Motor neuron (in vitro differentiated cells): ENCODE results near the gene CD180. TPM values are rescaled to one million over a fixed set of nuclear protein-coding genes. Genes with fewer than 3 reads are reported as not detected.
A peak's percentile ranks its signal among the peaks of the same experiment; 100 is the strongest.

Source experiments
- ATAC-seq, 8 experiments: fragments of 200-7000 bp; cut with Tn5 transposase; replicated peaks in 6 of 8; 2 replicates each; pipeline ENCODE4 v1.8.0; 2021; ENCODE audit warnings: mild to moderate bottlenecking in 8 of 8, moderate library complexity in 8 of 8
- H3K27ac ChIP-seq, 2 donors: fragments of 250-450 bp; sonication (Bioruptor Pico); 2 replicates each; pipeline ENCODE4 v1.9.0; 2021; ENCODE audit warnings: antibody characterized with exemption in 2 of 2, mild to moderate bottlenecking in 2 of 2, moderate library complexity in 1 of 2
- H3K4me1 ChIP-seq, 2 donors: fragments of 250-450 bp; sonication (Bioruptor Pico); replicated peaks in 1 of 2; 2 replicates each; pipeline ENCODE4 v1.6.1; 2021; ENCODE audit warnings: antibody characterized with exemption in 2 of 2, mild to moderate bottlenecking in 2 of 2, moderate library complexity in 1 of 2
- H3K4me3 ChIP-seq, 5 donors: fragments of 250-450 bp; sonication (Bioruptor Pico); 2 replicates each; pipeline ENCODE4 v1.9.0; 2021; ENCODE audit warnings: antibody characterized with exemption in 5 of 5, mild to moderate bottlenecking in 5 of 5, moderate library complexity in 4 of 5
- WGBS, 10 experiments: fragments of 450-650 bp; shearing (Covaris generic); methylation state at CpG; one replicate each; pipeline ENCODE4 v1.0.0; 2022; 5-methylcytosine and 5-hydroxymethylcytosine counted together
- in situ Hi-C, 9 experiments: fragments of 400-800 bp; cut with MboI; loops; one replicate each; pipeline ENCODE4 v1.15.0; 2021; ENCODE audit warnings: low sequenced_read_pairs in 9 of 9, low pct_unique_long_range_greater_than_20kb in 2 of 9; ENCODE audit not compliant: unreplicated experiment in 9 of 9
- total RNA-seq, 8 experiments: library from RNA; unstranded; fragments of 300-600 nt; gene quantifications; 2 replicates each; pipeline versions ENCODE4 v1.2.3 to v1.2.4, GENCODE V29; 2022

The CD180 gene
- total RNA-seq, 8 experiments from 2014 or later, result under 0.01 to 13.4 (median 0.24) TPM

GRCh38 chr5:67164856-67165525, 31.6 kb downstream of the CD180 start:
- in situ Hi-C loops, result loop anchor here in 2 of 9 experiments (25.0 kb wide), 1 partner anchor 353 kb away; no protein-coding TSS in a partner anchor
- peaks cover 0 to 2% of the 10 kb centered on the region in 2 donors for H3K4me1 ChIP-seq
- WGBS, 10 experiments, result 79 to 100% (median 96%) methylated on average over 1 to 15 of the region's 17 CpGs; no CpG with 5 or more reads in 5 of the 10 experiments
- H3K27ac ChIP-seq, result no peak overlapping the region
- ATAC-seq, result no peak
- no peak overlapping the region for H3K4me3 ChIP-seq

DNA sequence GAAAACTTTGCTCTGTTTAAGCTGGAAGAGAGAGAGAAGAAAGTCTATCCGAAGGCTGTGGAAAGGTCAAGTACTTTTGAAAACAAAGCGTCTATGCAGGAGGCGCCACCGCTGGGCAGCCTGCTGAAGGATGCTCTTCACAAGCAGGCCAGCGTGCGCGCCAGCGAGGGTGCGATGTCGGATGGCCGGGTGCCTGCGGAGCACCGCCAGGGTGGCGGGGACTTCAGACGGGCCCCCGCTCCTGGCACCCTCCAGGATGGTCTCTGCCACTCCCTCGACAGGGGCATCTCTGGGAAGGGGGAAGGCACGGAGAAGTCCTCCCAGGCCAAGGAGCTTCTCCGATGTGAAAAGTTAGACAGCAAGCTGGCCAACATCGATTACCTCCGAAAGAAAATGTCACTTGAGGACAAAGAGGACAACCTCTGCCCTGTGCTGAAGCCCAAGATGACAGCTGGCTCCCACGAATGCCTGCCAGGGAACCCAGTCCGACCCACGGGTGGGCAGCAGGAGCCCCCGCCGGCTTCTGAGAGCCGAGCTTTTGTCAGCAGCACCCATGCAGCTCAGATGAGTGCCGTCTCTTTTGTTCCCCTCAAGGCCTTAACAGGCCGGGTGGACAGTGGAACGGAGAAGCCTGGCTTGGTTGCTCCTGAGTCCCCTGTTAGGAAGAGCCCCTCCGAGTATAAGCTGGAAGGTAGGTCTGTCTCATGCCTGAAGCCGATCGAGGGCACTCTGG, 32.6 kb downstream of the CD180 start:
- WGBS, 10 experiments, result 92 to 100% (median 98%) methylated on average over 1 to 12 of the region's 33 CpGs; no CpG with 5 or more reads in 2 of the 10 experiments
- in situ Hi-C loops, result loop anchor here in 2 of 9 experiments (25.0 kb wide), 1 partner anchor 352 kb away; no protein-coding TSS in a partner anchor

DNA sequence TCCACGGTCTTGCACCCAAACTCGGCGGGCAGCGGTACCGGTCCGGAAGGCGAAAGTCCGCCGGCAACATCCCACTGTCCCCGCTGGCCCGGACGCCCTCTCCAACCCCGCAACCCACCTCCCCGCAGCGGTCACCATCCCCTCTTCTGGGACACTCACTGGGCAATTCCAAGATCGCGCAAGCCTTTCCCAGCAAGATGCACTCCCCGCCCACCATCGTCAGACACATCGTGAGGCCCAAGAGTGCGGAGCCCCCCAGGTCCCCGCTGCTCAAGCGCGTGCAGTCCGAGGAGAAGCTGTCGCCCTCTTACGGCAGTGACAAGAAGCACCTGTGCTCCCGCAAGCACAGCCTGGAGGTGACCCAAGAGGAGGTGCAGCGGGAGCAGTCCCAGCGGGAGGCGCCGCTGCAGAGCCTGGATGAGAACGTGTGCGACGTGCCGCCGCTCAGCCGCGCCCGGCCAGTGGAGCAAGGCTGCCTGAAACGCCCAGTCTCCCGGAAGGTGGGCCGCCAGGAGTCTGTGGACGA, 33.3 kb downstream of the CD180 start:
- no peak for ATAC-seq
- in situ Hi-C loops, result loop anchor here in 2 of 9 experiments (25.0 kb wide), 1 partner anchor 351 kb away; no protein-coding TSS in a partner anchor
- no peak overlapping the region for H3K27ac ChIP-seq
- no peaks in the 10 kb centered on the region for H3K4me1 ChIP-seq
- no peak overlapping the region for H3K4me3 ChIP-seq
- 92 to 94% (median 93%) methylated on average over 2 to 12 of the region's 44 CpGs; no CpG with 5 or more reads in 7 of the 10 experiments for WGBS, 10 experiments

More for the DNA sequence above, 32.6 kb downstream of the CD180 start:
- Histone ChIP-seq H3K27ac (no peak overlapping the region), H3K4me1 (peaks cover 0 to 2% of the 10 kb centered on the region in 2 donors), H3K4me3 (no peak overlapping the region)
- no peak for ATAC-seq

DNA sequence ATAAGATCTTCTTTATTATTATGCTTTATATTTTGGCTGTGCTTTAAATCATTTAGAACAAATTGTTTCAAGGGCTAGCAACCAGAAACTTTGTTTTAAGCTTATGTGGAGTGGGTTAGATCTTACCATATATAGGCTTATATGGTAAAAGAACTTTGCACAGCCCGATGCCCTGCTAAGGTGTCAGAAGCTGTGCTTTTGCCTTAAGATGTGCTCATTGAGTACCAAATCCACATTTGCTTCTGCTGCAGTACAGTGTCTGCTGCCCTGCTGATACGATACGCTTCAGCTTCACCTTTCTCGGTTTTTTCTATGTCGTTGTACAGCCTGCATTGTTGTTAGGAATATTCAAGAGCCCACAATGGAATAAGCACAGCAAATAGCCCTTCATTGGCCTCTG, 34.8 kb downstream of the CD180 start:
- no peaks in the 10 kb centered on the region for H3K4me1 ChIP-seq
- no peak overlapping the region for H3K27ac ChIP-seq
- no peak overlapping the region for H3K4me3 ChIP-seq
- WGBS, 10 experiments, result 67 to 100% (median 89%) methylated on average over 1 to 5 of the region's 5 CpGs; no CpG with 5 or more reads in 2 of the 10 experiments
- in situ Hi-C loops, result loop anchor here in 2 of 9 experiments (25.0 kb wide), 1 partner anchor 349 kb away; no protein-coding TSS in a partner anchor
- no peak for ATAC-seq

- 0 to 89% (median 31%) methylated on average over 1 to 3 of the region's 3 CpGs for WGBS, 10 experiments
- Histone ChIP-seq H3K4me1 (no peaks in the 10 kb centered on the region), H3K4me3 (no peak overlapping the region), H3K27ac (no peak overlapping the region)
- in situ Hi-C loops, result loop anchor here in 2 of 9 experiments (25.0 kb wide), 1 partner anchor 349 kb away; no protein-coding TSS in a partner anchor
- peak in 4 of 8 experiments; percentile 30 to 93 (median 92) for ATAC-seq
These were observed 35.6 kb downstream of the CD180 start for GRCh38 chr5:67160985-67161384.

- H3K4me1 ChIP-seq, result no peaks in the 10 kb centered on the region
- WGBS, 10 experiments, result 24 to 96% (median 91%) methylated on average over 2 to 3 of the region's 3 CpGs; no CpG with 5 or more reads in 2 of the 10 experiments
- H3K27ac ChIP-seq, result no peak overlapping the region
- H3K4me3 ChIP-seq, result no peak overlapping the region
- in situ Hi-C loops, result loop anchor here in 2 of 9 experiments (25.0 kb wide), 1 partner anchor 348 kb away; no protein-coding TSS in a partner anchor
- ATAC-seq, result no peak
These were observed 36.3 kb downstream of the CD180 start for GRCh38 chr5:67160272-67160671.

DNA sequence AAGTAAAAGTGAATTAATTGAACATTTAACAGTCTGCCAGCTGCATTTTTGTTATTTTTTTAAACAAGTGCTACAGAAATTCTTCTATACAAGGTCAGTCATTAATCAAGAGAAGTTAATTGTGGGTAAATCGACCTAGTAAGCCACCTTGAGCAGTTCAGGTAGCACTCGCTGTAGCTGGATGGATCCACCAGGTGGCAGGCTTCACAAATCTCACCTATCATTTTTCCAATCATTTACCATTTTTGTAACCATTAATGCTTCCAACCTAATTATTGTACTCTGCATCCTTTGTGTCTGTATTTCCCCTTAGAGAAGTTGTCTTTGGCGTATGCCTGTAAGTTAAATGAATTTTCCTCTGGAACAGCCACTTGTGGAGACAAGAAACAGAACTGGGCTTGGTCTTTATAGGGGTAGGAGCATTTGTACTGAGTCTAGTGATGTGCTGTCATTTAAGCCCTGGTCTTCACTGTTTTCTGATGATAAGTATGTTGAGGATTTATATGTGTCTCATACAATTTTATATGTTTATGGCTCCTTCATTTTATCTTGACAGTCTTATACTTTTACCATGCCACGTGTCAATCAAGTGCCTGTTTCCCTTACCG, 39.5 kb downstream of the CD180 start:
- Histone ChIP-seq H3K27ac (no peak overlapping the region), H3K4me1 (no peaks in the 10 kb centered on the region), H3K4me3 (no peak overlapping the region)
- in situ Hi-C loops, result loop anchor here in 2 of 9 experiments (10.0 to 25.0 kb wide), 2 partner anchors 48 to 345 kb away; no protein-coding TSS in a partner anchor
- WGBS, 10 experiments, result 20 to 83% (median 50%) methylated on average over 1 to 5 of the region's 5 CpGs; no CpG with 5 or more reads in 2 of the 10 experiments
- peak in 1 of 8 experiments; percentile 28 for ATAC-seq

- no peak overlapping the region for H3K27ac ChIP-seq
- in situ Hi-C loops, result loop anchor here in 2 of 9 experiments (10.0 to 25.0 kb wide), 2 partner anchors 50 to 342 kb away; no protein-coding TSS in a partner anchor
- WGBS, 10 experiments, result 69 to 100% (median 86%) methylated on average over 1 to 5 of the region's 5 CpGs; no CpG with 5 or more reads in 1 of the 10 experiments
- H3K4me3 ChIP-seq, result no peak overlapping the region
- no peak for ATAC-seq
- no peaks in the 10 kb centered on the region for H3K4me1 ChIP-seq
These were observed 41.9 kb downstream of the CD180 start for GRCh38 chr5:67154556-67155206.

DNA sequence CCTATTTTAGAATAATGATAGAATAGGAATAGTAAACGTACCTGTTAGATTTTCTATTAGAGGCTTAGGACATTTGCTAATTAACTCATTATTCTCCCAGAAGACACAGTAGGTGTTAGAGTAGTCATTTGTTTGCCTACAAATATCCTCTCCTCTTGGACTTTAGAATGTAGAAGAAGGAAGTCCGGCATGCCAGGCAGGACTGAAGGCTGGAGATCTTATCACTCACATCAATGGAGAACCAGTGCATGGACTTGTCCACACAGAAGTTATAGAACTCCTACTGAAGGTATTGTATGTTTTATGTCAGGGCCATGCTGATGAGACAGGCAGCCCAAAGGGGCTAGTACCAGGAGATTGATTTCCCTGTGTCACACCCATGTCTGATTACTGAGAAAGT, 43.3 kb downstream of the CD180 start:
- no peak for ATAC-seq
- H3K27ac ChIP-seq, result no peak overlapping the region
- no peaks in the 10 kb centered on the region for H3K4me1 ChIP-seq
- WGBS, 10 experiments, result 79 to 100% (median 95%) methylated on average over 1 to 2 of the region's 2 CpGs
- in situ Hi-C loops, result loop anchor here in 2 of 9 experiments (10.0 to 25.0 kb wide), 2 partner anchors 52 to 341 kb away; no protein-coding TSS in a partner anchor
- H3K4me3 ChIP-seq, result no peak overlapping the region

DNA sequence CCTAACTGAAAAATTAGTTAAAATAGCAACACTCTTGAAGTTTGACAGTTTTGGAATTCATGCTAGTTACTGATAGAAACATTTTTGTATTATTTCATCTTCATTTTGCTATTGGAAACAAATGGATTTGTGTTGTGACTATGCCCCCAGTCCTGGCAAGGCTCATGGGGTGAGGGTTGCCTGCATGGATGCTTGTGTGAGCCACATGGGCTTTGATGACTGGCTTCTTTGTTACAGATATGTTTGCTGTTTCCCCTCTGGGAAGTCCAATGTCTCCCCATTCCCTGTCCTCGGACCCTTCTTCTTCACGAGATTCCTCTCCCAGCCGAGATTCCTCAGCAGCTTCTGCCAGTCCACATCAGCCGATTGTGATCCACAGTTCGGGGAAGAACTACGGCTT, 44.2 kb downstream of the CD180 start:
- Histone ChIP-seq H3K27ac (no peak overlapping the region), H3K4me3 (no peak overlapping the region), H3K4me1 (peaks cover 0 to under 1% of the 10 kb centered on the region in 2 donors)
- ATAC-seq, result no peak
- 78 to 100% (median 91%) methylated on average over 1 to 6 of the region's 6 CpGs; no CpG with 5 or more reads in 2 of the 10 experiments for WGBS, 10 experiments
- in situ Hi-C loops, result loop anchor here in 2 of 9 experiments (10.0 to 25.0 kb wide), 2 partner anchors 52 to 340 kb away; no protein-coding TSS in a partner anchor

- ATAC-seq, result peak in 2 of 8 experiments; percentile 28 to 55
- Histone ChIP-seq H3K27ac (no peak overlapping the region), H3K4me1 (peaks cover 0 to 10% of the 10 kb centered on the region in 2 donors), H3K4me3 (no peak overlapping the region)
- 40 to 90% (median 55%) methylated on average over 1 of the region's 1 CpG; no CpG with 5 or more reads in 4 of the 10 experiments for whole genome bisulfite sequencing, 10 experiments
- in situ Hi-C loops, result loop anchor here in 3 of 9 experiments (10.0 to 25.0 kb wide), 3 partner anchors 55 to 338 kb away; no protein-coding TSS in a partner anchor
These were observed 46.6 kb downstream of the CD180 start for GRCh38 chr5:67149951-67150523.
